Spleen (tissue), 11 donors: Measurements from ENCODE around the gene AGAP3. TPM values are rescaled to one million over a fixed set of nuclear protein-coding genes. Genes with fewer than 3 reads are reported as not detected.

ENCODE experiments used
- DNase-seq: peaks from one replicate; pipeline ENCODE4 v3.0.0-alpha.2; 2020
- H3K27ac ChIP-seq, 8 donors: fragments of 200-600 bp; sonication (generic) in 7 of 8; 1 replicate in 4 of 8; 2 replicates in 4 of 8; pipeline versions ENCODE4 v1.5.0 to v1.8.0; 2016 to 2021; ENCODE audit warnings: inconsistent platforms in 4 of 8, mild to moderate bottlenecking in 4 of 8, moderate library complexity in 1 of 8
- H3K27me3 ChIP-seq, 7 donors: fragments of 200-600 bp; sonication (generic) in 6 of 7; replicated peaks in 1 of 7; 1 replicate in 4 of 7; 2 replicates in 3 of 7; pipeline versions ENCODE4 v1.5.0 to v1.8.0; 2016 to 2021; ENCODE audit warnings: inconsistent platforms in 3 of 7, mild to moderate bottlenecking in 1 of 7
- H3K36me3 ChIP-seq, 6 donors: fragments of 200-600 bp; sonication (generic) in 5 of 6; 1 replicate in 4 of 6; 2 replicates in 2 of 6; pipeline versions ENCODE4 v1.5.0 to v1.8.0; 2016 to 2021; ENCODE audit warnings: inconsistent platforms in 2 of 6
- H3K4me1 ChIP-seq, 6 donors: fragments of 200-600 bp; sonication (generic) in 5 of 6; 1 replicate in 3 of 6; 2 replicates in 3 of 6; pipeline versions ENCODE4 v1.5.0 to v1.8.0; 2016 to 2021; ENCODE audit warnings: inconsistent platforms in 3 of 6
- H3K4me3 ChIP-seq, 8 donors: fragments of 200-600 bp; sonication (generic) in 7 of 8; 1 replicate in 4 of 8; 2 replicates in 4 of 8; pipeline versions ENCODE4 v1.5.0 to v1.8.0; 2016 to 2021; ENCODE audit warnings: inconsistent platforms in 4 of 8, mild to moderate bottlenecking in 4 of 8, moderate library complexity in 2 of 8
- H3K9me3 ChIP-seq, 8 donors: fragments of 200-600 bp; sonication (generic) in 7 of 8; 1 replicate in 4 of 8; 2 replicates in 4 of 8; pipeline versions ENCODE4 v1.5.0 to v1.8.0; 2016 to 2021; ENCODE audit warnings: inconsistent platforms in 4 of 8
- POLR2A ChIP-seq, 3 donors: fragments of 450-650 bp; IDR thresholded peaks; one replicate each; pipeline ENCODE4 v1.5.1; 2017; ENCODE audit warnings: antibody characterized with exemption in 3 of 3, mild to moderate bottlenecking in 1 of 3
- POLR2AphosphoS5 ChIP-seq, 3 donors: sonication (generic); formaldehyde crosslinking; IDR thresholded peaks; one replicate each; pipeline ENCODE4 v1.5.1; 2017; ENCODE audit warnings: antibody characterized with exemption in 3 of 3
- WGBS, 5 donors: extraction: QIAGEN DNeasy Blood & Tissue Kit in 3 of 5; methylation state at CpG; one replicate each; pipeline versions ENCODE4 v1.1.5 to v1.1.7; 2013 to 2018; 5-methylcytosine and 5-hydroxymethylcytosine counted together
- intact Hi-C: fragments of 100-400 bp; cut with DNase I; formaldehyde crosslinking; loops from one replicate; pipeline ENCODE4 v1.15.0; 2023; ENCODE audit warnings: low total_unique reads
- polyA plus RNA-seq, 3 donors: library from polyadenylated mRNA; stranded (reverse); fragments of 200-250 nt; gene quantifications; one replicate each; pipeline ENCODE4 v1.2.1, GENCODE V29; 2013
- total RNA-seq, 7 donors: library from RNA; depleted of rRNA in 3 of 7; stranded (reverse); fragments of >200 nt in 3 of 7; fragmentation: NEBNext Ultra II Directional in 4 of 7; extraction: Animal tissue kit (Norgen Biotek cat#: 25700) in 4 of 7; gene quantifications; one replicate each; pipeline versions ENCODE4 v1.1.0 to v1.2.1, GENCODE V29; 2016 to 2021
- TF ChIP-seq, protein P1 (sequence below), 11 experiments: fragments of 200-600 bp in 7 of 11; fragments of 450-650 bp in 4 of 11; sonication (generic) in 4 of 11; IDR thresholded peaks in 8 of 11; conservative IDR thresholded peaks in 3 of 11; 1 replicate in 7 of 11; 2 replicates in 4 of 11; pipeline versions ENCODE4 v1.4.0 to v1.8.0; 2016 to 2021; ENCODE audit warnings: antibody characterized with exemption in 11 of 11, inconsistent platforms in 4 of 11, mild to moderate bottlenecking in 1 of 11
- donor health status: healthy with polysubstance abuse.
- donor health status: DM: no; HTN: no; CAD: no; lungs with moderate emphysema.
- donor health status: DM: no; HTN: no; CAD: no.
- donor health status: Bipolar disorder and iron deficiency.
- donor health status: healthy.
- donor health status: DM: no; HTN: no; CAD: no.
- donor health status: DM: yes; HTN: yes; CAD: no.

The AGAP3 gene
- total and polyA plus RNA-seq, 10 donors: 21.8 to 94.4 (median 72.6) TPM

DNA sequence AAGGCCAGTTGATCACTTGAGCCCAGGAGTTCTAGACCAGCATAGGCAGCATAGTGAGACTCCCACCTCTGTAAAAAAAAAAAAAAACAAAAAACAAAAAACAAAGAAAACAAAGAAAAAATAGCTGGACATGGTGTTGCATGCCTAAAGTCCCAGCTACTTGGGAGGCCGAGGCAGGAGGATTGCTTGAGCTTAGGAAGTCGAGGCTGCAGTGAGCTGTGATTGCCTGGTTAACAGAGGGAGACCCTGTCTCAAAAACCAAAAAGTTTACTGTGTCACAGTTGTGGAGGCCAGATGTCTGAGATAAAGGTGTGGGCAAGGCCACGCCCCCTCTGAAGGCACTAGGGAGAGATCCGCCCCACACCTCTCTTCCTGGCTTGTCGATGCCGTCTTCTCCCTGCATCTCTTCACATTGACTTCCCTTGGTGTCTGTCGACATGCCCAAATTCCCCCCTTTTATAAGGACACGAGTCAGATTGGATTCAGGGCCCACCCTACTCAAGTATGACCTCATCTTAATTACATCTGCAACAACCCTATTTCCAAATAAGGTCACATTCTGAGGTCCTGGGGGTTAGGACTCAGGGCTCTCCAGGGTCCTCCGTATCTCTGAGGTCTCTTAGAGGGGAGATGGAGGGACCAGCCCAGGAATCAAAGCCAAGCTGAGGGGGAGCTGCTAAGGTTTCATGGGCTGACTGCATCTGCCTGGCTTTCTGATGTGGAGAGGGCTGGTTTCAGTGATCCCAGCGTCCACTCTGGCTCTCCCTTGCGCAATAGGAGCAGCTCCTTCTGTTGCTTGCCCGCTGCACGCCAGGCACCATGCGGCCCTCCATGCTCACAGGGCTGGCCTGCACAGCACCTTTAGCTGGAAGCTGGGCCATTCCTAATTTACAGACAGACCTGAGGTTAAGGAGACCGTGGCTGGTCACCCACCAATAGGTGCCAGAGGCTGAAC, 23.1 kb downstream of the AGAP3 start:
- no peak for DNase-seq
- peak overlapping the region in 1 of 8 donors; percentile 26 for H3K27ac ChIP-seq
- TF ChIP-seq POLR2A (IDR thresholded peaks at IDR 0.05) (no peak), POLR2AphosphoS5 (IDR thresholded peaks at IDR 0.05) (no peak)
- TF ChIP-seq, protein P1, sequence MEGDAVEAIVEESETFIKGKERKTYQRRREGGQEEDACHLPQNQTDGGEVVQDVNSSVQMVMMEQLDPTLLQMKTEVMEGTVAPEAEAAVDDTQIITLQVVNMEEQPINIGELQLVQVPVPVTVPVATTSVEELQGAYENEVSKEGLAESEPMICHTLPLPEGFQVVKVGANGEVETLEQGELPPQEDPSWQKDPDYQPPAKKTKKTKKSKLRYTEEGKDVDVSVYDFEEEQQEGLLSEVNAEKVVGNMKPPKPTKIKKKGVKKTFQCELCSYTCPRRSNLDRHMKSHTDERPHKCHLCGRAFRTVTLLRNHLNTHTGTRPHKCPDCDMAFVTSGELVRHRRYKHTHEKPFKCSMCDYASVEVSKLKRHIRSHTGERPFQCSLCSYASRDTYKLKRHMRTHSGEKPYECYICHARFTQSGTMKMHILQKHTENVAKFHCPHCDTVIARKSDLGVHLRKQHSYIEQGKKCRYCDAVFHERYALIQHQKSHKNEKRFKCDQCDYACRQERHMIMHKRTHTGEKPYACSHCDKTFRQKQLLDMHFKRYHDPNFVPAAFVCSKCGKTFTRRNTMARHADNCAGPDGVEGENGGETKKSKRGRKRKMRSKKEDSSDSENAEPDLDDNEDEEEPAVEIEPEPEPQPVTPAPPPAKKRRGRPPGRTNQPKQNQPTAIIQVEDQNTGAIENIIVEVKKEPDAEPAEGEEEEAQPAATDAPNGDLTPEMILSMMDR (IDR thresholded peaks at IDR 0.05 in 8 of 11, conservative IDR thresholded peaks at IDR 0.05 in 3 of 11): no peak
- intact Hi-C loops: loop anchor here (5.0 kb wide), 2 partner anchors 77 to 212 kb away; no protein-coding TSS in a partner anchor
- H3K4me1 ChIP-seq: peaks cover 0 to 32% (median 15%) of the 10 kb centered on the region in 6 donors
- 73 to 84% (median 78%) methylated on average over 14 to 15 of the region's 15 CpGs for WGBS, 5 donors
- no peak overlapping the region for H3K4me3 ChIP-seq
- peaks cover 0 to 10% (median 0%) of the 10 kb centered on the region in 7 donors for H3K27me3 ChIP-seq
- H3K36me3 ChIP-seq: peaks cover 0 to 15% (median 0%) of the 10 kb centered on the region in 6 donors
- H3K9me3 ChIP-seq: no peaks in the 10 kb centered on the region

DNA sequence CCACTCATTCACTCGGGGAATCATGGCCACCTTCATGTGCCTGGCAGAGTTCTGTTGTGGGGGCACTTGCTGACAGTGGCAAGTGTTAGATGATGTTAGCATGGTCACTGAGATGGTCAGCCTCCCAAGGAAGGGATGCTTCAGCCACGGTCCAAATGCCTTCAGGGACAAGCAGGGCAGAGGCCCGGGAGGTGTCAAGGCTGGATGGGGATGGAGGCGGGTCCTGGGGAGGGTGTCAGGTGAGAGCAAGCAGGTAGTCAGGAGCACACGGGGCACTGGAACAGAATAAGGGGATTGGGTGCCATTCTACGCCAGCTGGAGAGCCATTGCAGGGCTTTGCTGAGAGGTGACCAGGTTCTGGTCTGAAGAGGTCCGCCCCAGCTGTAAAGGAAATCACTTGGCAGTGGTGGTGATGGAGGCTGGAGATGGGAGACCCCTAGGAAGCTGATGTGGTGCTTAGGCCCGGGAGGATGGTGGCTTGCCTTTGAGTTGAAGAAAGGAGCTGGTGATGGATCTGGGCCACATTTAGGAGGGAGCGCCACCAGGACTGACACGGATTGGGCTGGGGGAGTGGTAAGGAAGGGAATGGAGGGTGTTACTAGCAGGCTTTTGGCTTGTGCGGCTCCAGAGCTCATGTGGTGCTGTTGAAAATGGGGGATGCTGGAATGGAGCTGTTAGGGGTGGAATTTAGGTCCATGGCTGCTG, 24.1 kb downstream of the AGAP3 start:
- Histone ChIP-seq H3K9me3 (no peaks in the 10 kb centered on the region), H3K4me1 (peaks cover 0 to 33% (median 17%) of the 10 kb centered on the region in 6 donors), H3K4me3 (no peak overlapping the region), H3K36me3 (peaks cover 0 to 11% (median 0%) of the 10 kb centered on the region in 6 donors), H3K27me3 (peaks cover 0 to 13% (median 0%) of the 10 kb centered on the region in 7 donors), H3K27ac (peak overlapping the region in 1 of 8 donors; percentile 4)
- intact Hi-C loops: loop anchor here (5.0 kb wide), 2 partner anchors 78 to 213 kb away; no protein-coding TSS in a partner anchor
- no peak for DNase-seq
- TF ChIP-seq, protein P1 (IDR thresholded peaks at IDR 0.05 in 8 of 11, conservative IDR thresholded peaks at IDR 0.05 in 3 of 11): no peak
- no peak for TF ChIP-seq POLR2AphosphoS5 (IDR thresholded peaks at IDR 0.05)
- no peak for TF ChIP-seq POLR2A (IDR thresholded peaks at IDR 0.05)
- 73 to 87% (median 78%) methylated on average over 11 of the region's 11 CpGs for WGBS, 5 donors

DNA sequence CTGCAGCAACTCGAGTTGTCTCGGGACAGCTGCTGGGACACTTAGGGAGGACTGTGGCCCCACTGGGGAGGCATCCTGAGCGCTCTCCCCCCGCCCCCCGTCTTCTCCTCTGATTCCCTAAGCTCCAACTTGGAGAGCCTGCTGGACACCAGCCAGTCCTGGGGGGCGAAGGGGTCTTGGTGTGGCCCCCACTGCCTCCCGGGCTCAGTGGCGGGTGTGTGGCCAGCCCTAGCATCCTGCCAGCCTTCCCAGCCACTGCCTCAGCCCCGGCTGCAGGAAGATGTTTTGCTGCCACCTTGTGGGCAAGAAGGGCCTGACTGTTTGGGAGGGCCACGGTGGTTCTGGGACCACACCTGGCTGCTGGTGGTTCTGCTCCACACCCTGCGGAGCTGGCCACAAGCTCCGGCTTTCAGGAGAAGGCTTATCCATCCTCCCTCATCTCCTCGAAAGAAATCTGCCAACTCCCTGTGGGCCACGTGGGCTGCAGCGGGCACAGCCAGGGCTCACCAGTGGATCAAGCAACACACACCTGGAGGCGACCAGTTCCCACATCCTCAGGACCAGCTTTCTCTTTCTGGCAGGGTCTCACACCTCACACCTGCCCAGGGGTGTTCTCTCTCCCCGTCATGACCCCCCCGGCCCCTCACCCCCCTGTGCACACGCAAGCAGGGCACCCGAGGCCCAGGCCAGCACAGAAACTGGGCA, 24.8 kb downstream of the AGAP3 start:
- intact Hi-C loops: loop anchor here (5.0 kb wide), 2 partner anchors 79 to 214 kb away; no protein-coding TSS in a partner anchor
- H3K27me3 ChIP-seq: peaks cover 0 to 20% (median 0%) of the 10 kb centered on the region in 7 donors
- peaks cover 0 to 11% (median 0%) of the 10 kb centered on the region in 6 donors for H3K36me3 ChIP-seq
- H3K4me1 ChIP-seq: peaks cover 0 to 40% (median 20%) of the 10 kb centered on the region in 6 donors
- H3K9me3 ChIP-seq: no peaks in the 10 kb centered on the region
- H3K27ac ChIP-seq: no peak overlapping the region
- peak; percentile 55 to 70 (median 68) for TF ChIP-seq POLR2AphosphoS5 (IDR thresholded peaks at IDR 0.05)
- TF ChIP-seq, protein P1 (IDR thresholded peaks at IDR 0.05 in 8 of 11, conservative IDR thresholded peaks at IDR 0.05 in 3 of 11): peak; percentile 74 to 95 (median 91)
- TF ChIP-seq POLR2A (IDR thresholded peaks at IDR 0.05): no peak
- WGBS, 5 donors: 38 to 53% (median 44%) methylated on average over 16 to 20 of the region's 20 CpGs
- DNase-seq: peak; percentile 92
- no peak overlapping the region for H3K4me3 ChIP-seq
